WTC11 (cell line): ENCODE measurements around the gene ENAH.

ENCODE experiments used
- ATF3 ChIP-seq: sonication (generic); formaldehyde crosslinking; conservative IDR thresholded peaks from 2 replicates; pipeline ENCODE4 v1.8.1; 2022; ENCODE audit warnings: mild to moderate bottlenecking, missing genetic modification reagents
- CTCF ChIP-seq: fragments of 200-600 bp; IDR thresholded peaks from 2 replicates; pipeline ENCODE4 v1.8.0; 2022; ENCODE audit warnings: antibody characterized with exemption
- ESRRA ChIP-seq: sonication (generic); formaldehyde crosslinking; IDR thresholded peaks from 2 replicates; pipeline ENCODE4 v1.8.1; 2022; ENCODE audit warnings: mild to moderate bottlenecking, missing genetic modification reagents, borderline replicate concordance
- FOXJ3 ChIP-seq: sonication (generic); formaldehyde crosslinking; IDR thresholded peaks from 2 replicates; pipeline ENCODE4 v1.9.0; 2021; ENCODE audit warnings: missing genetic modification reagents, mild to moderate bottlenecking, borderline replicate concordance
- FOXP1 ChIP-seq: sonication (generic); formaldehyde crosslinking; IDR thresholded peaks from 2 replicates; pipeline ENCODE4 v1.8.0; 2022; ENCODE audit warnings: missing genetic modification reagents, mild to moderate bottlenecking, moderate library complexity, borderline replicate concordance
- TCF7 ChIP-seq: sonication (generic); formaldehyde crosslinking; IDR thresholded peaks from 2 replicates; pipeline ENCODE4 v1.8.0; 2022; ENCODE audit warnings: mild to moderate bottlenecking, low read depth, missing genetic modification reagents, moderate library complexity
- TEAD1 ChIP-seq: sonication (generic); formaldehyde crosslinking; IDR thresholded peaks from 2 replicates; pipeline ENCODE4 v1.8.0; 2022; ENCODE audit warnings: mild to moderate bottlenecking, missing genetic modification reagents
- TP53 ChIP-seq: sonication (generic); formaldehyde crosslinking; IDR thresholded peaks from 2 replicates; pipeline ENCODE4 v1.8.1; 2023; ENCODE audit warnings: mild to moderate bottlenecking, missing genetic modification reagents

- TF ChIP-seq CTCF, result no peak
- no peak for TF ChIP-seq FOXJ3 (CRISPR knock-in tag)
- no peak for TF ChIP-seq ESRRA (CRISPR knock-in tag)
- TF ChIP-seq TP53 (CRISPR knock-in tag), result no peak
- no peak for TF ChIP-seq TEAD1 (CRISPR knock-in tag)
- TF ChIP-seq ATF3 (CRISPR knock-in tag), result no peak
- no peak for TF ChIP-seq FOXP1 (CRISPR knock-in tag)
- no peak for TF ChIP-seq TCF7 (CRISPR knock-in tag)
Observed at GRCh38 chr1:225535280-225535679, 117.6 kb downstream of the ENAH start.
